Omental fat pad (tissue), 4 donors: ENCODE results near the gene ZNF366. TPM values are rescaled to one million over a fixed set of nuclear protein-coding genes. Genes with fewer than 3 reads are reported as not detected.

Source experiments
- ATAC-seq: fragments of 150-250 bp; one replicate; pipeline ENCODE4 v1.9.1; 2016; ENCODE audit warnings: mild to moderate bottlenecking, moderate library complexity; ENCODE audit not compliant: low FRiP score
- DNase-seq: peaks from one replicate; pipeline ENCODE4 v3.0.0-alpha.2; 2019; ENCODE audit warnings: low spot score
- CTCF ChIP-seq, 3 donors: fragments of 450-650 bp; IDR thresholded peaks; one replicate each; pipeline ENCODE4 v1.5.1; 2016 to 2017; ENCODE audit warnings: antibody characterized with exemption in 3 of 3, mild to moderate bottlenecking in 3 of 3, moderate library complexity in 2 of 3
- total RNA-seq, 4 donors: library from RNA; depleted of rRNA; stranded (reverse); fragments of >200 nt; gene quantifications; one replicate each; pipeline ENCODE4 v1.1.0, GENCODE V29; 2016

ZNF366 gene
- total RNA-seq, 4 donors from 2014 or later: 0.74 to 25.2 (median 6.5) TPM

GRCh38 chr5:72463449-72464052 lies 43.7 kb downstream of the ZNF366 start:
- no peak for ATAC-seq
- no peak for TF ChIP-seq CTCF (IDR thresholded peaks at IDR 0.05)
- DNase-seq: no peak

- no peak for ATAC-seq
- no peak for TF ChIP-seq CTCF (IDR thresholded peaks at IDR 0.05)
- DNase-seq: no peak
Measured at GRCh38 chr5:72460413-72460812, 46.8 kb downstream of the ZNF366 start.

GRCh38 chr5:72459913-72460312 lies 47.3 kb downstream of the ZNF366 start:
- no peak for TF ChIP-seq CTCF (IDR thresholded peaks at IDR 0.05)
- ATAC-seq (no peak), DNase-seq (no peak)

GRCh38 chr5:72459089-72459661 lies 48.0 kb downstream of the ZNF366 start:
- ATAC-seq (peak; percentile 58), DNase-seq (no peak)
- TF ChIP-seq CTCF (IDR thresholded peaks at IDR 0.05): no peak

GRCh38 chr5:72458407-72458806 lies 48.8 kb downstream of the ZNF366 start:
- no peak for TF ChIP-seq CTCF (IDR thresholded peaks at IDR 0.05)
- ATAC-seq: no peak
- DNase-seq: no peak

GRCh38 chr5:72457491-72457890 lies 49.7 kb downstream of the ZNF366 start:
- no peak for TF ChIP-seq CTCF (IDR thresholded peaks at IDR 0.05)
- DNase-seq: no peak
- no peak for ATAC-seq

- no peak for ATAC-seq
- TF ChIP-seq CTCF (IDR thresholded peaks at IDR 0.05): no peak
- DNase-seq: no peak
Measured at GRCh38 chr5:72456391-72457074, 50.7 kb downstream of the ZNF366 start.
